A549 (cell line): Measurements from ENCODE around the gene SNAI3.

Source experiments
- KDM1A ChIP-seq: fragments of 200-600 bp; sonication (generic); IDR thresholded peaks from 2 replicates; pipeline ENCODE4 v1.6.1; 2016; ENCODE audit warnings: low read depth, mild to moderate bottlenecking
- MAFK ChIP-seq: fragments of 450-650 bp; IDR thresholded peaks from 2 replicates; pipeline ENCODE4 v1.6.1; 2014; ENCODE audit not compliant: partially characterized antibody
- RAD21 ChIP-seq, 2 experiments: fragments of >200 bp in 1 of 2; sonication (Bioruptor Twin) in 1 of 2; formaldehyde crosslinking in 1 of 2; IDR thresholded peaks in 1 of 2; conservative IDR thresholded peaks in 1 of 2; 2 replicates in 1 of 2; 3 replicates in 1 of 2; pipeline ENCODE4 v1.6.1; 2012 to 2018; ENCODE audit warnings: inconsistent platforms in 1 of 2

DNA sequence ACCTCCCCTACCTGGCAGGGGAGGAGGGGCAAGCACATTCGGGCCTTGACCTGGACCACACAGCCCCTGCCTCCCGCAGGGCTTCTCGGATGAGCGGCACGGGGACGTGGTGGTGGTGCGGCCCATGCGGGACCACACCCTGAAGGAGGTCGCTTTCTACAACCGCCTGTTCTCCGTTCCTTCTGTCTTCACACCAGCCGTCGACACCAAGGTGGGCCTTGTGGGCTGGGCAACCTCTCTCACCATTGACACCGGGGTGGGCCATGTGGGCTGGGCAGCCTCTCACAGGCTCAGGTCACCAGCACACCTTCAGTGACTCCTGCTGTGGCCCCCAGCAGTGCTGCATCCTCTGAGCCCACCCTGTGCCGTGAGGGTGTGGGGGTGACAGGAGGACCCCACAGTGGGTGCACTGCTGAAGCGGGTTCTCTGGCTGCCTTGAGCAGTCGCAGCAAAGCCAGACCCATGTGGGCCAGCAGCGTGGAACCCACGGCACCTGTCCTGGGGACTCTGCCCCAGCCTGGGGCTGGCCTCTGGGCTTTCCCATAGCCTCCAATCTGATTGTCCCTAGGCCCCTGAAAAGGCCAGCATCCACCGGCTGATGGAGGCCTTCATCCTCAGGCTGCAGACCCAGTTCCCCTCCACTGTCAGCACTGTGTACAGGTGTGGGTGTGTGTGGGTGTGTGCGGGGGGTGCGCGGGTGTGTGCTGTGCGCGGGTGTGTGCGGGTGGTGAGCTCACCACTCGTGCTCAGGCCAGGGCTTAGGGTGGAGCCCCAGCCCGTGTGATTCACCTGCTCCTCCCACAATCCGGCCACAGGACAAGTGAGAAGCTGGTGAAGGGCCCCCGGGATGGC is 27.5 kb upstream of the SNAI3 start:
- TF ChIP-seq MAFK (no peak), RAD21 (conservative IDR thresholded peaks at IDR 0.05 in 1 of 2, IDR thresholded peaks at IDR 0.05 in 1 of 2) (no peak), KDM1A (no peak)
